Endometrial microvascular endothelial cells (primary cell): Measurements from ENCODE around the gene ARFGEF3. TPM values are rescaled to one million over a fixed set of nuclear protein-coding genes. Genes with fewer than 3 reads are reported as not detected.

ENCODE experiments used
- in situ Hi-C: cut with HindIII; loops from 2 replicates; pipeline ENCODE4 v1.10.0; 2017; ENCODE audit warnings: low sequenced_read_pairs, low pct_unique_long_range_greater_than_20kb; ENCODE audit errors: inconsistent ontology term
- total RNA-seq: library from RNA; depleted of rRNA; stranded (reverse); fragments of >200 nt; gene quantifications from one replicate; pipeline ENCODE4 v1.2.3, GENCODE V29; 2015; ENCODE audit errors: inconsistent ontology term

Gene ARFGEF3
- total RNA-seq, 1 donor from 2014 or later: 12.9 TPM

- in situ Hi-C loops: no loop called here
These were observed 129.5 kb downstream of the ARFGEF3 start for GRCh38 chr6:138291036-138291848.

GRCh38 chr6:138291849-138292181 is 130.1 kb downstream of the ARFGEF3 start:
- in situ Hi-C loops: no loop called here

GRCh38 chr6:138292482-138292881 is 130.7 kb downstream of the ARFGEF3 start:
- in situ Hi-C loops: no loop called here

GRCh38 chr6:138293428-138294395 is 132.0 kb downstream of the ARFGEF3 start:
- in situ Hi-C loops: no loop called here

- in situ Hi-C loops: no loop called here
These were observed 134.6 kb downstream of the ARFGEF3 start for GRCh38 chr6:138296381-138296780.

- in situ Hi-C loops: no loop called here
These were observed 135.0 kb downstream of the ARFGEF3 start for GRCh38 chr6:138296786-138297185.

GRCh38 chr6:138297761-138298298 is 136.1 kb downstream of the ARFGEF3 start:
- in situ Hi-C loops: no loop called here

GRCh38 chr6:138300469-138300868 is 138.7 kb downstream of the ARFGEF3 start:
- in situ Hi-C loops: no loop called here

GRCh38 chr6:138302554-138302953 is 140.8 kb downstream of the ARFGEF3 start:
- in situ Hi-C loops: no loop called here

- in situ Hi-C loops: no loop called here
These were observed 145.6 kb downstream of the ARFGEF3 start for GRCh38 chr6:138307352-138307751.

GRCh38 chr6:138307816-138308730 is 146.3 kb downstream of the ARFGEF3 start:
- in situ Hi-C loops: no loop called here

GRCh38 chr6:138308731-138309110 is 147.0 kb downstream of the ARFGEF3 start:
- in situ Hi-C loops: no loop called here

- in situ Hi-C loops: no loop called here
These were observed 148.0 kb downstream of the ARFGEF3 start for GRCh38 chr6:138309695-138310094.

GRCh38 chr6:138310294-138310693 is 148.6 kb downstream of the ARFGEF3 start:
- in situ Hi-C loops: no loop called here

GRCh38 chr6:138310821-138311220 is 149.1 kb downstream of the ARFGEF3 start:
- in situ Hi-C loops: no loop called here

- in situ Hi-C loops: no loop called here
These were observed 149.5 kb downstream of the ARFGEF3 start for GRCh38 chr6:138311268-138311667.

GRCh38 chr6:138318741-138319375 is 157.1 kb downstream of the ARFGEF3 start:
- in situ Hi-C loops: no loop called here

GRCh38 chr6:138321934-138322333 is 160.2 kb downstream of the ARFGEF3 start:
- in situ Hi-C loops: no loop called here
